GM12801 (cell line): ENCODE measurements around the gene GEN1.

ENCODE experiments used
- TF ChIP-seq, protein P1 (sequence below): IDR thresholded peaks from one replicate; pipeline ENCODE4 v1.5.1; 2011; ENCODE audit warnings: control low read depth; ENCODE audit not compliant: insufficient read length; ENCODE audit errors: extremely low read depth

The GEN1 gene

GRCh38 chr2:17790536-17790935 lies 36.6 kb downstream of the GEN1 start:
- TF ChIP-seq, protein P1, sequence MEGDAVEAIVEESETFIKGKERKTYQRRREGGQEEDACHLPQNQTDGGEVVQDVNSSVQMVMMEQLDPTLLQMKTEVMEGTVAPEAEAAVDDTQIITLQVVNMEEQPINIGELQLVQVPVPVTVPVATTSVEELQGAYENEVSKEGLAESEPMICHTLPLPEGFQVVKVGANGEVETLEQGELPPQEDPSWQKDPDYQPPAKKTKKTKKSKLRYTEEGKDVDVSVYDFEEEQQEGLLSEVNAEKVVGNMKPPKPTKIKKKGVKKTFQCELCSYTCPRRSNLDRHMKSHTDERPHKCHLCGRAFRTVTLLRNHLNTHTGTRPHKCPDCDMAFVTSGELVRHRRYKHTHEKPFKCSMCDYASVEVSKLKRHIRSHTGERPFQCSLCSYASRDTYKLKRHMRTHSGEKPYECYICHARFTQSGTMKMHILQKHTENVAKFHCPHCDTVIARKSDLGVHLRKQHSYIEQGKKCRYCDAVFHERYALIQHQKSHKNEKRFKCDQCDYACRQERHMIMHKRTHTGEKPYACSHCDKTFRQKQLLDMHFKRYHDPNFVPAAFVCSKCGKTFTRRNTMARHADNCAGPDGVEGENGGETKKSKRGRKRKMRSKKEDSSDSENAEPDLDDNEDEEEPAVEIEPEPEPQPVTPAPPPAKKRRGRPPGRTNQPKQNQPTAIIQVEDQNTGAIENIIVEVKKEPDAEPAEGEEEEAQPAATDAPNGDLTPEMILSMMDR = no peak

DNA sequence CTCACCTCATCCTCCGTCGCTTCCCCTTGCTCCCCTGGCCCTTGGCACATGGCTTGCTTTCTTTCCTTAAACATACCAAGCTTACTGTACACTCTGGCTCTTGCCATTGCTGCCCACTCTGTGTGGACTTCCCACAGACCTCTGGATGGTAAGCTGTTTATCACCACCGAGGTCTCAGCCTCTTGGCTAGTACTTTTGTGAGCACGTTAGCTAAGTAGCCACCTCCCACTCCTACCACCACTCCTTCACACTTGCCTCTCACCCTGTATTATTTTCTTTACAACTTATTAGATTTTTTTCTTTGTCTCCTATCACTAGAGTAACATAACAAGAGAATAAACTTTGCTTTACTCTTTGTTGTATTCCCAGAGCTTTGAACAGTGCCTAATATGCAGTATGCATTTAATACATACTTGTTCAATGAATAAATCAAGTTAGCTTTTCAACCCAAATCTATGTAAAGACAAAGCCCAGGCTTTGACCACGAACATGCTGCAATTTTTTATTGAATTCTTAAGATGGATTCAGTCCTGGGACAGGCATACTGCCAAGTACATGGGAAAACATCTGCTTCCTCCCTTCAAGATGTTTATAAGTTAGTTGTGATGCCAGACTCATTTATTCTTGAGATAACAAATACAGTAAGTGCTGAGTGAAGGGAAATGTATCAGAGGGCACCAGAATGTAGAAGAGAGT lies 37.3 kb downstream of the GEN1 start:
- TF ChIP-seq, protein P1 = no peak

DNA sequence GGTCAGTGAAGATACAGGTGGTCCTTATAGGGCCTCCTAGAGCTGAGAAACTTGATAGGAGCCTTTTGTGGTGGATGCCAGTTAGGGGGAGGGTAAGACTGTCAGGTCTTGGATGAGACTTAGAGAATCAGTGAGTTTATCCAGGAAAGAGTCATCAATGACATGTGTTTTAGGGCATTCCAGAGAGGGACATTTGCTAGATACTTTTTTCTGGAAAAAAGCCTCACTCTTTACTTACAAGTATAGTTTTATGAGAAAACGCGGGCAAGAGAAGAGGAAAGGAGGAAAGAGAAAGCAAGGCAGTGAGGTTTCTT lies 37.8 kb downstream of the GEN1 start:
- TF ChIP-seq, protein P1 = no peak

- TF ChIP-seq, protein P1 = no peak
Measured at GRCh38 chr2:17792515-17792914, 38.6 kb downstream of the GEN1 start.

- TF ChIP-seq, protein P1 = no peak
Measured at GRCh38 chr2:17793296-17793695, 39.4 kb downstream of the GEN1 start.

DNA sequence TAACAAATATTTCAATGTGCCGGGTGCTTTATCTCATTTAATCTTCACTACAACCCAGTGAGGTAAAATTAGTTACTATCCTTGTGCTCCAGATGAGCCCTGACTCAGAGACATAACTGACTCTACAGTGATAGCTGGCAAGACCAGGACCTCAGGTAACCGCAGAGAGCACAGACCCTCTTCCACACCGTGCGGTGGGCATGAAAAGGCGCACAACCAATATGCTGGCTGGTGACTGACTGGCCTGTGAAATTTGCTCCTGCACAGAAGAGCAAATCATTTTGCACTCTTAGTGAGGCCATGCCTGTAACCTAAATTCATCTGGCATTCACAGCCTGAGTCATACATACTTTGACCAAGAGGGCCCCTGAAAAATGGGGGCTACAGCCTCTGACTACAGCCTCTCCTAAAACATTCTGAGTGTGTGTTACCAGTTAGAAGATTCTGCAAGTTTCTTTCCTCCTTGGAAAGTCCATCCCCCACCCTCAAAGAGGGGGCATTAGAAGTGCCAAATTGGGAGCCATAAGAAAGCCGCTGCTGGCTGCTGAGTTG lies 39.9 kb downstream of the GEN1 start:
- TF ChIP-seq, protein P1 = no peak

DNA sequence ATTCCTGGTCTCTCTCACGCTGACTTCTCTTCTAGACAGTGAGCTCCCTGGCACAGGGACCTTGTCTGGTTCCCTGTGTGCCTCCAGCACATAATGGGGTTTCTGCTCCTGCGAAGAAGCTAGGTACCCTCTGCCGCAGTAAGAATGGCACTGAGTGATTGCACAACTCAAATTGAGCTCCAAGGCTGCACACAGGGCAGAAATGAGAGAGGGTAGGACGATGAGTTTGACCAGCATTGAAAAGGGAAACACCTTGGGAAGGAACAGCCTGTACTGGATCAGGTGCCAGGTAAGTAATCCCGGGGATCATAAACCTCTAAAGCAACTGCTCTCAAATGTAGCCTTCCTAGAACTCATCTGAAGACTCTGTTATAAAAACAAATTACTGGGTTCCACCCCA lies 41.4 kb downstream of the GEN1 start:
- TF ChIP-seq, protein P1 = no peak
